GM23248 (cell line): ENCODE data around the gene BTBD16. TPM values are rescaled to one million over a fixed set of nuclear protein-coding genes. Genes with fewer than 3 reads are reported as not detected.

ENCODE experiments used
- DNase-seq: peaks from one replicate; pipeline ENCODE4 v3.0.0-alpha.2; 2015
- H2AFZ ChIP-seq: fragments of 200-600 bp; sonication (generic); 2 replicates; pipeline ENCODE4 v1.6.1; 2016; ENCODE audit warnings: antibody characterized with exemption
- H3F3A ChIP-seq: fragments of 200-600 bp; sonication (generic); 2 replicates; pipeline ENCODE4 v1.6.1; 2016; ENCODE audit warnings: mild to moderate bottlenecking, antibody characterized with exemption, mixed run types; ENCODE audit not compliant: insufficient read depth
- H3K27ac ChIP-seq: fragments of 200-600 bp; sonication (generic); 2 replicates; pipeline ENCODE4 v1.5.1; 2016; ENCODE audit warnings: mild to moderate bottlenecking
- H3K27me3 ChIP-seq: fragments of 200-600 bp; sonication (generic); replicated peaks from 2 replicates; pipeline ENCODE4 v1.6.1; 2016; ENCODE audit warnings: mild to moderate bottlenecking; ENCODE audit not compliant: insufficient read depth
- H3K36me3 ChIP-seq: fragments of 200-600 bp; sonication (generic); 2 replicates; pipeline ENCODE4 v1.6.1; 2016; ENCODE audit warnings: low read depth, mild to moderate bottlenecking
- H3K4me1 ChIP-seq: fragments of 200-600 bp; sonication (generic); 2 replicates; pipeline ENCODE4 v1.6.1; 2016; ENCODE audit warnings: mild to moderate bottlenecking; ENCODE audit not compliant: insufficient read depth
- H3K4me2 ChIP-seq: fragments of 200-600 bp; sonication (generic); one replicate; pipeline ENCODE4 v1.6.1; 2016; ENCODE audit warnings: mild to moderate bottlenecking; ENCODE audit not compliant: unreplicated experiment
- H3K4me3 ChIP-seq: fragments of 200-600 bp; sonication (generic); 2 replicates; pipeline ENCODE4 v1.5.1; 2016; ENCODE audit warnings: mild to moderate bottlenecking
- H3K79me2 ChIP-seq: fragments of 200-600 bp; sonication (generic); 2 replicates; pipeline ENCODE4 v1.6.1; 2016; ENCODE audit warnings: mild to moderate bottlenecking; ENCODE audit not compliant: insufficient read depth
- H3K9ac ChIP-seq: fragments of 200-600 bp; sonication (generic); 2 replicates; pipeline ENCODE4 v1.6.1; 2016; ENCODE audit warnings: mild to moderate bottlenecking
- H3K9me2 ChIP-seq: fragments of 200-600 bp; sonication (generic); 2 replicates; pipeline ENCODE4 v1.6.1; 2016; ENCODE audit warnings: mixed run types, mild to moderate bottlenecking, moderate library complexity; ENCODE audit not compliant: insufficient read depth
- H3K9me3 ChIP-seq: fragments of 200-600 bp; sonication (generic); one replicate; pipeline ENCODE4 v1.6.1; 2017; ENCODE audit warnings: low read depth
- H4K20me1 ChIP-seq: fragments of 200-600 bp; sonication (generic); 2 replicates; pipeline ENCODE4 v1.6.0; 2016; ENCODE audit not compliant: insufficient read depth
- EZH2 ChIP-seq: fragments of 200-600 bp; sonication (generic); IDR thresholded peaks from 2 replicates; pipeline ENCODE4 v1.6.1; 2018; ENCODE audit warnings: antibody characterized with exemption, mild to moderate bottlenecking; ENCODE audit not compliant: insufficient read depth, poor library complexity, severe bottlenecking
- EZH2phosphoT487 ChIP-seq: fragments of 200-600 bp; sonication (generic); IDR thresholded peaks from 2 replicates; pipeline ENCODE4 v1.6.1; 2018; ENCODE audit warnings: antibody characterized with exemption, moderate library complexity, mild to moderate bottlenecking, low read depth; ENCODE audit not compliant: insufficient read depth
- WGBS, 2 experiments: methylation state at CpG; one replicate each; pipeline ENCODE4 v1.1.6; 2015 to 2017; ENCODE audit warnings: low lambda C conversion rate in 2 of 2, low coverage in 1 of 2; ENCODE audit errors: missing lambda C conversion rate in 2 of 2; 5-methylcytosine and 5-hydroxymethylcytosine counted together
- in situ Hi-C: fragments of 300-500 bp; cut with MboI; formaldehyde crosslinking; loops from 2 replicates; pipeline ENCODE4 v1.15.0; 2020
- polyA plus RNA-seq: library from polyadenylated mRNA; unstranded; fragments of >200 nt; fragmentation: Nextera tagmentation; extraction: Ambion mirVana; gene quantifications from 2 replicates; pipeline ENCODE4 v1.2.1, GENCODE V29; 2016
- total RNA-seq: library from RNA; depleted of rRNA; stranded (reverse); fragments of >200 nt; shearing (Covaris generic); gene quantifications from 2 replicates; pipeline ENCODE4 v1.2.3, GENCODE V29; 2014

Gene BTBD16
- total and polyA plus RNA-seq, 2 experiments from 2014 or later: not detected

DNA sequence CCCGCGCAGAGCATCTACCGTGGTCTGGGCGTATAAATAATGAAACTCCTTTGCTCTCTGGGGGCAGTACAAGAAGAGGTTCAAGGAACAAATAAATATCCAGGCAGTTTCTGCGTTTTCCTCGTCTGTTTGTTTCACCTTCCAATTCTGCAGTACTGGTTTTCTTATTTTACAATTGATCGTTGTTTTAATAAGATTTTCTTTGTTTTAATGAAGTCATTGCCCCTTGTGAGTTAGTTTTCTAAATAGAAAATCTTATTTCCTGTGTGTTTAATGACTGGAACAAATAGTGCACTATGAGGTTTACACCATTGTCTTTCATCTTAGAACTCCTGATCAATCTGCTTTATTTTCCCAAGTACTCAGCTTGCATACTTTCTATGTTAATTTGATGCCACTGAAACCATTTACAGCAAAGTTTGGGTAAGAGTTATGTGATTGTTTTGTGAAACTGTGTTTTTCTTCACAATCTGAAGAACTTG, 104.6 kb downstream of the BTBD16 start:
- peak overlapping the region; percentile 61 for H3K27ac ChIP-seq
- peak overlapping the region; percentile 86 for H2AFZ ChIP-seq
- H3K4me1 ChIP-seq: peaks cover 17% of the 10 kb centered on the region
- H3K4me2 ChIP-seq: peak overlapping the region; percentile 83
- no peak for DNase-seq
- H3K9me3 ChIP-seq: no peaks in the 10 kb centered on the region
- H3K9me2 ChIP-seq: no peaks in the 10 kb centered on the region
- peaks cover 55% of the 10 kb centered on the region for H3K79me2 ChIP-seq
- peaks cover 6% of the 10 kb centered on the region; the same call in 1 of the 2 replicates for H3F3A ChIP-seq
- in situ Hi-C loops: no loop called here
- H3K27me3 ChIP-seq: no peaks in the 10 kb centered on the region
- WGBS, 2 experiments: 3 to 4% methylated on average over 7 of the region's 7 CpGs
- no peaks in the 10 kb centered on the region for H4K20me1 ChIP-seq
- H3K4me3 ChIP-seq: peak overlapping the region; percentile 88
- peak overlapping the region; percentile 82 for H3K9ac ChIP-seq
- no peak for TF ChIP-seq EZH2phosphoT487
- TF ChIP-seq EZH2: no peak
- H3K36me3 ChIP-seq: no peaks in the 10 kb centered on the region

DNA sequence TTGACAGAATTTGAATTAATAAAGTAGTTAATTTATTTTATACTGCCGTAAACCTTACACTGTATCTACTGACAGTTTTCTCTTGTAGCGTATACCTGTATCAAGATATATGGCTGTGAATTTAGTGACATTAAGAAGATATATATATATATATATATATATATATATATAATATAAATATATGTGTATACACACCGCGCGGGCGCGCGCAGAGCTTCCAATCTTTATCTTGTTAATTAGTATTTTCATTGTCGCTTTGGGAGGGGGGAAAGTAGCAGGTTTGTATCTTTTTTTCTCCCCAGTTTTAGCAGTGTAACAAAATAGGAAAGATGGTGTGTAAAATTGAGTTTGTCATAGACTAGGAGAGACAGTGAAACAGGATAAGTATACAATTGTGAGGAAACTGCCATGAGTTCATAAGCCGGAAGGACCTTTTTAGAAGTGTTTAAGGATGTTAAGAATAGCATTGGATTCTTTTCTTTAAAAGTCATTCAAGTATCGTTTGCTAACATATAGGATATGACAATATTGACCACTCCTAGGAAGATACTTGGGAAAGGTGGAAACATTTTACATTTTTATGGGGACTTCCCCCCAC, 105.4 kb downstream of the BTBD16 start:
- Histone ChIP-seq H3K4me1 (peaks cover 17% of the 10 kb centered on the region), H3K36me3 (no peaks in the 10 kb centered on the region), H3K9ac (no peak overlapping the region), H2AFZ (no peak overlapping the region), H3K4me3 (peak overlapping the region; percentile 88), H3K27me3 (no peaks in the 10 kb centered on the region), H4K20me1 (0 out of 2 replicates have a peak, but pooled peaks cover 6% of the 10 kb centered on the region), H3K27ac (no peak overlapping the region), H3K9me2 (no peaks in the 10 kb centered on the region), H3K9me3 (no peaks in the 10 kb centered on the region), H3K79me2 (peaks cover 62% of the 10 kb centered on the region), H3K4me2 (peak overlapping the region; percentile 83), H3F3A (peaks cover 6% of the 10 kb centered on the region; the same call in 1 of the 2 replicates)
- DNase-seq: peak; percentile 26
- TF ChIP-seq EZH2: no peak
- no peak for TF ChIP-seq EZH2phosphoT487
- 84% methylated on average over 11 of the region's 11 CpGs for WGBS, 2 experiments
- in situ Hi-C loops: no loop called here

- Histone ChIP-seq H3K4me2 (no peak overlapping the region), H3K36me3 (no peaks in the 10 kb centered on the region), H3K9ac (no peak overlapping the region), H3K27me3 (no peaks in the 10 kb centered on the region), H4K20me1 (peaks cover 10% of the 10 kb centered on the region; the same call in 1 of the 2 replicates), H3K79me2 (peaks cover 88% of the 10 kb centered on the region), H3K4me1 (peaks cover 11% of the 10 kb centered on the region), H3K4me3 (no peak overlapping the region), H3K9me3 (no peaks in the 10 kb centered on the region), H3F3A (no peaks in the 10 kb centered on the region), H3K9me2 (no peaks in the 10 kb centered on the region), H3K27ac (no peak overlapping the region), H2AFZ (no peak overlapping the region)
- no peak for TF ChIP-seq EZH2phosphoT487
- TF ChIP-seq EZH2: no peak
- 91 to 96% methylated on average over 5 of the region's 5 CpGs for WGBS, 2 experiments
- in situ Hi-C loops: no loop called here
- DNase-seq: no peak
Measured at GRCh38 chr10:122379041-122379440, 107.9 kb downstream of the BTBD16 start.

DNA sequence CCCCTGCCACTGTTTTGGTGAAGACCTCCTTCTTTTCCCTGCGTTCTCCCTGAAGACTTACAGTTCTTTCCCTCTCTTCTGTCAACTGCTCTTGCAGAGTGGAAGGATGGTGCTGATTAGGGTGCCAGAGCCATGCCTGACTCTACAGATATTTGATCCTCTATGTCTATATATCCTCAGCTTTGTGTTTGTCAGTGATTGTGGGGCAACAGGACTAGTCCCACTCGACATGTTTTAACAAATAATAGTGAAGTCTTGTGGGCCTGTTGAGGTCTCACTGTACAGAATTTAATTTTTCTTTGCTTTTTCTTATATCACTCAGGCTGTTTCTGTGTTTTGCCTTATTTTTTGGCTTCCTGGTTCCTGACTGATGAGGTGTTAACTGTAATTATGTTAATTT, 108.4 kb downstream of the BTBD16 start:
- 77 to 84% methylated on average over 2 of the region's 2 CpGs for WGBS, 2 experiments
- Histone ChIP-seq H4K20me1 (peaks cover 12% of the 10 kb centered on the region; the same call in 1 of the 2 replicates), H3K27ac (no peak overlapping the region), H3K4me2 (no peak overlapping the region), H3K4me3 (no peak overlapping the region), H3K36me3 (no peaks in the 10 kb centered on the region), H3K9me3 (no peaks in the 10 kb centered on the region), H2AFZ (no peak overlapping the region), H3K9me2 (no peaks in the 10 kb centered on the region), H3K9ac (no peak overlapping the region), H3K4me1 (peaks cover 11% of the 10 kb centered on the region), H3K79me2 (peaks cover 93% of the 10 kb centered on the region), H3K27me3 (no peaks in the 10 kb centered on the region), H3F3A (no peaks in the 10 kb centered on the region)
- DNase-seq: no peak
- in situ Hi-C loops: no loop called here
- TF ChIP-seq EZH2 (no peak), EZH2phosphoT487 (no peak)
